Stimulated activated CD8-positive, alpha-beta memory T cell treated with anti-CD3 and anti-CD28 coated beads, Interleukin-12 subunit alpha, Interleukin-12 subunit beta, amount 100 ng/mL, for 1 hour (primary cell): ENCODE measurements around the gene KRAS.
A peak's percentile ranks its signal among the peaks of the same experiment; 100 is the strongest.

Source experiments
- DNase-seq: peaks from one replicate; pipeline ENCODE4 v3.0.0-alpha.2; 2020; ENCODE audit warnings: low read depth

KRAS gene

GRCh38 chr12:25195056-25195971 lies 55.4 kb downstream of the KRAS start, which contains the start of the genes DNAI7 and ETFRF1:
TSS of gene DNAI7 (minus strand) at chr12:25195160. CDS start at chr12:25195078, 82 bp downstream.
TSS of gene ETFRF1 (plus strand) at chr12:25195237. CDS start at chr12:25203957, 8,720 bp downstream.
- peak; percentile 94 for DNase-seq

GRCh38 chr12:25194722-25195055 lies 56.0 kb downstream of the KRAS start:
- no peak for DNase-seq

- no peak for DNase-seq
Measured at GRCh38 chr12:25194214-25194613, 56.5 kb downstream of the KRAS start.

- no peak for DNase-seq
Measured at GRCh38 chr12:25190793-25191192, 59.9 kb downstream of the KRAS start.

GRCh38 chr12:25189656-25190055 lies 61.1 kb downstream of the KRAS start:
- DNase-seq: no peak

- no peak for DNase-seq
Measured at GRCh38 chr12:25187781-25188180, 62.9 kb downstream of the KRAS start.

GRCh38 chr12:25186788-25187402 lies 63.8 kb downstream of the KRAS start:
- DNase-seq: no peak

GRCh38 chr12:25186038-25186787 lies 64.5 kb downstream of the KRAS start:
- no peak for DNase-seq

GRCh38 chr12:25184132-25184531 lies 66.6 kb downstream of the KRAS start:
- DNase-seq: no peak

GRCh38 chr12:25182765-25183164 lies 68.0 kb downstream of the KRAS start:
- DNase-seq: no peak

- no peak for DNase-seq
Measured at GRCh38 chr12:25162866-25163265, 87.9 kb downstream of the KRAS start.

GRCh38 chr12:25156061-25156460 lies 94.7 kb downstream of the KRAS start:
- DNase-seq: no peak

GRCh38 chr12:25155022-25155576 lies 95.6 kb downstream of the KRAS start:
- no peak for DNase-seq
